Upper lobe of left lung (tissue), 6 donors: ENCODE measurements around the gene PRSS3. TPM values are rescaled to one million over a fixed set of nuclear protein-coding genes. Genes with fewer than 3 reads are reported as not detected.

Experiments
- ATAC-seq, 2 donors: fragments of 200-7000 bp; cut with Tn5 transposase; one replicate each; pipeline ENCODE4 v1.9.1; 2022; ENCODE audit warnings: mild to moderate bottlenecking in 2 of 2, moderate library complexity in 2 of 2; ENCODE audit not compliant: low FRiP score in 2 of 2
- DNase-seq, 2 donors: peaks; one replicate each; pipeline ENCODE4 v3.0.0-alpha.2; 2019 to 2020
- H3K27ac ChIP-seq, 4 donors: fragments of 200-600 bp; sonication (generic); one replicate each; pipeline ENCODE4 v1.5.1; 2016 to 2019
- H3K27me3 ChIP-seq, 4 donors: fragments of 200-600 bp; sonication (generic); one replicate each; pipeline ENCODE4 v1.5.1; 2017 to 2019
- H3K36me3 ChIP-seq, 4 donors: fragments of 200-600 bp; sonication (generic); one replicate each; pipeline ENCODE4 v1.5.1; 2016 to 2019
- H3K4me1 ChIP-seq, 4 donors: fragments of 200-600 bp; sonication (generic); one replicate each; pipeline ENCODE4 v1.5.1; 2018 to 2019
- H3K4me3 ChIP-seq, 4 donors: fragments of 200-600 bp; sonication (generic); one replicate each; pipeline ENCODE4 v1.5.1; 2017 to 2019; ENCODE audit warnings: mild to moderate bottlenecking in 2 of 4, moderate library complexity in 1 of 4
- H3K9me3 ChIP-seq, 4 donors: fragments of 200-600 bp; sonication (generic); one replicate each; pipeline ENCODE4 v1.5.1; 2018 to 2019
- CTCF ChIP-seq, 6 experiments: fragments of 450-650 bp in 4 of 6; fragments of 200-600 bp in 2 of 6; sonication (generic) in 2 of 6; IDR thresholded peaks; one replicate each; pipeline ENCODE4 v1.5.1; 2016 to 2019; ENCODE audit warnings: antibody characterized with exemption in 6 of 6
- EP300 ChIP-seq, 4 donors: sonication (generic); formaldehyde crosslinking; IDR thresholded peaks; one replicate each; pipeline ENCODE4 v1.5.1; 2017; ENCODE audit warnings: antibody characterized with exemption in 4 of 4, control low read depth in 2 of 4
- POLR2A ChIP-seq, 4 donors: fragments of 450-650 bp; IDR thresholded peaks; one replicate each; pipeline ENCODE4 v1.5.1; 2016 to 2017; ENCODE audit warnings: antibody characterized with exemption in 4 of 4, mild to moderate bottlenecking in 2 of 4
- POLR2AphosphoS5 ChIP-seq, 2 donors: sonication (generic); formaldehyde crosslinking; IDR thresholded peaks; one replicate each; pipeline ENCODE4 v1.5.1; 2017; ENCODE audit warnings: antibody characterized with exemption in 2 of 2
- WGBS, 2 donors: methylation state at CpG; one replicate each; pipeline ENCODE4 v1.1.5; 2017 to 2018; 5-methylcytosine and 5-hydroxymethylcytosine counted together
- total RNA-seq, 6 donors: library from RNA; depleted of rRNA in 4 of 6; stranded (reverse); fragments of >200 nt in 4 of 6; gene quantifications; one replicate each; pipeline versions ENCODE4 v1.1.0 to v1.2.1, GENCODE V29; 2016 to 2021
- donor health status: DM: no; HTN: no; CAD: no; lungs with moderate emphysema.
- donor health status: DM: no; HTN: yes; CAD: no; lungs with severe emphysema.

The PRSS3 gene
- total RNA-seq, 6 donors from 2014 or later = 0.69 to 2.1 TPM; not detected in 4

DNA sequence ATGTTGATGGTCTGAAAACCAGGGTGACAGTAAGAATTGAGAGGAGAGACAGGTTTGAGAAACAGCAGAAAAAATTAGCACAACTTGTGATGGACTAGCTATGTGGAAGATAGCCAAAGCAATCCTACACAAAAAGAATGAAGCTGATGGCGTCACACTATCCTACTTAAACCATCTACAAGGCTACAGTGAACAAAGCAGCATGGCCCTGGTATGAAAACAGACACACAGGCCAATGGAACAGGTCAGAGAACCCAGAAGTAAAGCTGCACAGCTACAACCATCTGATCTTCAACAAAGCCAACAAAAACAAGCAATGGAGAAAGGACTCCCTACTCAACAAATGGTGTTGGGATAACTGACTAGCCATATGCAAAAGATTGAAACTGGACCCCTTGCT, 14.1 kb downstream of the PRSS3 start:
- Histone ChIP-seq H3K4me1 (peaks cover 7 to 14% (median 10%) of the 10 kb centered on the region in 4 donors), H3K36me3 (no peaks in the 10 kb centered on the region), H3K27ac (no peak overlapping the region), H3K9me3 (no peaks in the 10 kb centered on the region), H3K4me3 (no peak overlapping the region), H3K27me3 (no peaks in the 10 kb centered on the region)
- 96 to 100% methylated on average over 1 of the region's 1 CpG for WGBS, 2 donors
- TF ChIP-seq POLR2AphosphoS5 (IDR thresholded peaks at IDR 0.05) = no peak
- TF ChIP-seq POLR2A (IDR thresholded peaks at IDR 0.05) = no peak
- TF ChIP-seq EP300 (IDR thresholded peaks at IDR 0.05) = no peak
- no peak for TF ChIP-seq CTCF (IDR thresholded peaks at IDR 0.05)
- DNase-seq (no peak), ATAC-seq (no peak)

DNA sequence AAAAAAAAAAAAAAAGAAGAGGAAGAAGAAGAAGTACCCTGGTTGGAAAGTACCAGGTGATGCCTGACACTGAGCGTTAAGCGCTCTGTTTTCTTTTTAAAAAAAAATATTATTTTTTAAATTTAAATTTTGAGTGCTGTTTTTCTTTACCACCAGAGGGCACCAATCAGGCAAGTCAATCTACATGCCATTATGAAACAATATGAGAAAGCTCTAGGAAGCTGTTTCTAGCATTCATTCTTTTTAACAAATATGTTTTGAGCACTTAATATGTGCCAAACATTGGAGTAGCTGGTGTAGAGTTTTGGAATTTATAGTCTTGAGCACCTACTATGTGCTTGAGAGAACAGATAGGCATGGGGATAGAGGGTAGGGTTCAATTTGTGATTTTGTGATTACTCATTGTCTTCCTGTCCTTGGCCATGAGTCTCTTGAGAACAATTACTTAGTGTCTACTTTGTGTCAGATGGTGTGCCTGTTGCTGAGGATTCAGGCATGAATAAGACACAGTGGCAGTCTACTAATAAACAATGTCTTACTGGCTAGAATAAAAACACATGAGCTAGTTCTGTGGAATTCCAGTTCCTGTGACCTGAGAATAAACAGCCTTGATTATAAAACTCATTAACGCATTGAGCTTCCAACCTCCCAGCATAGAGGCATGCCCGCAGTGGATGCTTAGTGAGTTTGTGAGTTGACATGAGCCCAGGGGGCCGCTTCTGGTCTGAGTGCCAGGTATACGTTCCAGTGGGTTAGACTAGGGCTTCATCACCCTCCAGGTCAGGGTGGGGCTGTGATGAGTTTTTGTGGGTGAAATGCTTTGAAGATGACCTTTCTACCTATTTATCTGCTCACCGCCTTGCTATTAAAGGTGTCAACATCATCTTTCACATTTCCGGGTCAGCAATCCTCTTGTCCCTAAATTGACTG, 18.6 kb downstream of the PRSS3 start:
- no peak for TF ChIP-seq EP300 (IDR thresholded peaks at IDR 0.05)
- no peak for TF ChIP-seq POLR2A (IDR thresholded peaks at IDR 0.05)
- peak in 1 of 2 donors; percentile 25 for TF ChIP-seq POLR2AphosphoS5 (IDR thresholded peaks at IDR 0.05)
- peak; percentile 34 to 58 (median 52) for TF ChIP-seq CTCF (IDR thresholded peaks at IDR 0.05)
- Histone ChIP-seq H3K9me3 (no peaks in the 10 kb centered on the region), H3K4me1 (peaks cover 26 to 34% (median 31%) of the 10 kb centered on the region in 4 donors), H3K27me3 (no peaks in the 10 kb centered on the region), H3K27ac (peak overlapping the region; percentile 99 to 100 (median 100)), H3K4me3 (no peak overlapping the region), H3K36me3 (no peaks in the 10 kb centered on the region)
- WGBS, 2 donors = 54 to 62% methylated on average over 8 of the region's 8 CpGs
- DNase-seq (no peak), ATAC-seq (no peak)

DNA sequence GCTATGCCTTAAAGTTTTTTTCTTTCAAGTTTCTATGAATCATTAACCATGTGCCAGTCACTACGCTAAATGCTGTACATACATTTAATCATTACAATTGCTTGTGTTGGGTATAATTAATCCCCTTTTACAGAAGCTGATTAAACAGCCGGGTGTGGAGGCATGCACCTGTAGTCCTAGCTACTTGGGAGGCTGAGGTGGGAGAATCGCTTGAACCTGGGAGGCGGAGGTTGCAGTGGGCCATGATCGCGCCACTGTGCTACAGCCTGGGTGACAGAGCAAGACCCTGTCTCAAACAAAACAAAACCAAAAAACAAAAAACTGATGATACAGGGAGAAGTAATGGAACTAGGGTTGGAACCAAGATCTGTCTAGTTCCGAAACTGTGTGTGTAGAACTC, 20.4 kb downstream of the PRSS3 start:
- ATAC-seq (no peak), DNase-seq (no peak)
- peaks cover 40 to 51% (median 47%) of the 10 kb centered on the region in 4 donors for H3K4me1 ChIP-seq
- peak overlapping the region; percentile 99 to 100 (median 100) for H3K27ac ChIP-seq
- 96% methylated on average over 7 of the region's 7 CpGs for WGBS, 2 donors
- no peaks in the 10 kb centered on the region for H3K27me3 ChIP-seq
- TF ChIP-seq POLR2AphosphoS5 (IDR thresholded peaks at IDR 0.05) = no peak
- TF ChIP-seq POLR2A (IDR thresholded peaks at IDR 0.05) = no peak
- no peak overlapping the region for H3K4me3 ChIP-seq
- H3K36me3 ChIP-seq = no peaks in the 10 kb centered on the region
- no peaks in the 10 kb centered on the region for H3K9me3 ChIP-seq

DNA sequence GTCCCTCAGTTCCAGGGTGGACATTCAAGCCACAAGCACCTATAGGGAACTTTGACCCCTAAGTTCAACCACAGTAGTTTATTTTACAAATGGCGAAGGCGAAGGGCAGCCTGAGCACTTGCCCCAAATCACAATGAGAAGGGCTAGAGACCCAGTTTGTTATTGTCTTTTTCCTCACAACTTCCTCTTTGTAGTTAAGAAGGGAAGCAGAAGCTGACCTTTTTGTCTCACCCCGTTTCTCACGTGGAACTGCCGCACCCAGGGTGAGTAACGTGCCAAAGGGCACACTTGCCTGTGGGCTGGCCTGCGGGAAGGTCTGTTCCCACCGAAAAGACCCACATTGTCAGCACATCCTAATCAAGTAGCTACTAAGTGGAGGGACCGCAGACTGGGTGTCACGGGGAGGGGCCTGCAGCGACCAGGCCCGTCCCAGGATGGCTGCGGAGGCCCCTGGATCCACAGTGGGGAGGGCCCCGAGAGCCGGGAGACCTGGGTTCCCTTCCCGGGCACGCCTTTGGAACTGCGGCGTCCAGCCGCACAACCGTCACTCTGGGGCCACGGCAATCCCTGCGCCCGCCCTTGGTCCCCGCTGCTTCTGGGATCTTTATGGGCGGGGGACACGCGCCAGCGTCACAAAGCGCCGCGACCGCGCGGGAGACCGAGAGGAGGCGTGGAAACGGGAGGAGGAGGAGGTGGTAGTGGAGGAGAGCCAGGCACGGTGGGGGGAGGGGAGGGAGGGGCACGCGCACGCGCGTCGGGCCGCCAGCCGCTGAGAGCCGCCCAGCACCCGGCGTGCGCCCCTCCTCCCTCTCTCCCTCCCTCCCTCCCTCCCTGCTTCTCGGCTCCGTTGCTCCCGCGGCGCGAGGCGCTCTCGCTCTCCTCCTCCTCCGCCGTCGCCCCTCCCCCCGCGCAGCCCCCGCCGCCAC, 21.2 kb downstream of the PRSS3 start, which contains the start of gene UBE2R2:
UBE2R2 (plus strand) TSS at position 834 of the 926 bp plus-strand sequence. CDS start 598 bp downstream, outside the sequence.
- TF ChIP-seq EP300 (IDR thresholded peaks at IDR 0.05) (peak in 2 of 4 donors; percentile 28 to 76), CTCF (IDR thresholded peaks at IDR 0.05) (no peak), POLR2A (IDR thresholded peaks at IDR 0.05) (peak in 3 of 4 donors; percentile 49 to 83 (median 81)), POLR2AphosphoS5 (IDR thresholded peaks at IDR 0.05) (peak; percentile 81 to 86)
- H3K36me3 ChIP-seq = no peaks in the 10 kb centered on the region
- H3K4me1 ChIP-seq = peaks cover 42 to 58% (median 53%) of the 10 kb centered on the region in 4 donors
- no peaks in the 10 kb centered on the region for H3K27me3 ChIP-seq
- peak within 1 kb of the TSS; percentile 99 to 100 (median 100) for H3K27ac ChIP-seq
- H3K9me3 ChIP-seq = no peaks in the 10 kb centered on the region
- ATAC-seq (peak; percentile 93 to 95), DNase-seq (peak; percentile 90 to 98)
- peak within 1 kb of the TSS; percentile 72 to 96 (median 88) for H3K4me3 ChIP-seq
- 7 to 21% methylated on average over 6 to 16 of the region's 66 CpGs for WGBS, 2 donors
